H9 (cell line): Measurements from ENCODE around the gene PROK1. TPM values are rescaled to one million over a fixed set of nuclear protein-coding genes. Genes with fewer than 3 reads are reported as not detected.

Source experiments
- DNase-seq: peaks from one replicate; pipeline ENCODE4 v3.0.0-alpha.2; 2017
- H2AFZ ChIP-seq: one replicate; pipeline ENCODE4 v1.6.1; 2013; ENCODE audit warnings: mild to moderate bottlenecking, low read length, control low read depth, moderate library complexity
- H2AK5ac ChIP-seq: 2 replicates; pipeline ENCODE4 v1.6.1; 2013; ENCODE audit warnings: low read length, control low read depth, mixed read lengths; ENCODE audit not compliant: insufficient read length
- H2BK120ac ChIP-seq: one replicate; pipeline ENCODE4 v1.6.1; 2013; ENCODE audit warnings: low read depth, mild to moderate bottlenecking, low read length, control low read depth, inconsistent platforms; ENCODE audit not compliant: poor library complexity, severe bottlenecking
- H2BK12ac ChIP-seq: 2 replicates; pipeline ENCODE4 v1.6.1; 2013; ENCODE audit warnings: low read length, control low read depth, mixed read lengths, low read depth; ENCODE audit not compliant: insufficient read length
- H2BK15ac ChIP-seq: 2 replicates; pipeline ENCODE4 v1.6.1; 2013; ENCODE audit warnings: low read depth, low read length, control low read depth
- H2BK20ac ChIP-seq: one replicate; pipeline ENCODE4 v1.6.1; 2013; ENCODE audit warnings: low read depth, mild to moderate bottlenecking, low read length, control low read depth, inconsistent platforms; ENCODE audit not compliant: poor library complexity, severe bottlenecking
- H2BK5ac ChIP-seq: 2 replicates; pipeline ENCODE4 v1.6.1; 2013; ENCODE audit warnings: low read length, control low read depth, mixed read lengths; ENCODE audit not compliant: insufficient read length
- H3K14ac ChIP-seq: 2 replicates; pipeline ENCODE4 v1.6.1; 2013; ENCODE audit warnings: low read length, control low read depth; ENCODE audit not compliant: insufficient read depth
- H3K18ac ChIP-seq: 2 replicates; pipeline ENCODE4 v1.6.1; 2013; ENCODE audit warnings: low read depth, mild to moderate bottlenecking, mixed read lengths, low read length, control low read depth; ENCODE audit not compliant: insufficient read length
- H3K23ac ChIP-seq: 2 replicates; pipeline ENCODE4 v1.6.1; 2013; ENCODE audit warnings: low read length, control low read depth, mixed read lengths, low read depth; ENCODE audit not compliant: insufficient read length
- H3K23me2 ChIP-seq: 2 replicates; pipeline ENCODE4 v1.6.1; 2013; ENCODE audit warnings: low read depth, mild to moderate bottlenecking, mixed read lengths, low read length, control low read depth; ENCODE audit not compliant: insufficient read length, poor library complexity, severe bottlenecking
- H3K27ac ChIP-seq: 2 replicates; pipeline ENCODE4 v1.5.1; 2013; ENCODE audit warnings: low read length, control low read depth, mixed read lengths, low read depth; ENCODE audit not compliant: insufficient read length
- H3K27me3 ChIP-seq: 2 replicates; pipeline ENCODE4 v1.6.1; 2013; ENCODE audit warnings: low read length, control low read depth, inconsistent platforms; ENCODE audit not compliant: insufficient read depth
- H3K4ac ChIP-seq: 2 replicates; pipeline ENCODE4 v1.6.1; 2013; ENCODE audit warnings: low read depth, mild to moderate bottlenecking, control low read depth, inconsistent platforms, low read length, moderate library complexity
- H3K4me1 ChIP-seq: 2 replicates; pipeline ENCODE4 v1.6.1; 2013; ENCODE audit warnings: low read length, control low read depth, inconsistent platforms; ENCODE audit not compliant: insufficient read depth
- H3K4me2 ChIP-seq: 2 replicates; pipeline ENCODE4 v1.6.1; 2013; ENCODE audit warnings: low read length, control low read depth, mixed read lengths; ENCODE audit not compliant: insufficient read length, insufficient read depth
- H3K56ac ChIP-seq: 2 replicates; pipeline ENCODE4 v1.6.1; 2013; ENCODE audit warnings: low read depth, mild to moderate bottlenecking, mixed read lengths, low read length, control low read depth; ENCODE audit not compliant: insufficient read length
- H3K79me1 ChIP-seq: 2 replicates; pipeline ENCODE4 v1.6.1; 2013; ENCODE audit warnings: low read depth, mild to moderate bottlenecking, moderate library complexity, low read length, control low read depth, inconsistent platforms; ENCODE audit not compliant: insufficient read depth, poor library complexity, severe bottlenecking
- H3K79me2 ChIP-seq: 2 replicates; pipeline ENCODE4 v1.6.1; 2013; ENCODE audit warnings: low read length, control low read depth, inconsistent platforms; ENCODE audit not compliant: insufficient read depth
- H3K9ac ChIP-seq: 2 replicates; pipeline ENCODE4 v1.6.1; 2013; ENCODE audit warnings: low read length, control low read depth, mixed read lengths; ENCODE audit not compliant: insufficient read length; ENCODE audit errors: extremely low read depth
- H3K9me3 ChIP-seq: one replicate; pipeline ENCODE4 v1.6.1; 2013; ENCODE audit warnings: low read depth, low read length, inconsistent platforms; ENCODE audit not compliant: control insufficient read depth
- H3T11ph ChIP-seq: one replicate; pipeline ENCODE4 v1.6.1; 2013; ENCODE audit warnings: mild to moderate bottlenecking, low read length, control low read depth, inconsistent platforms
- H4K20me1 ChIP-seq: one replicate; pipeline ENCODE4 v1.6.1; 2013; ENCODE audit not compliant: control insufficient read depth, insufficient read length, insufficient read depth
- H4K5ac ChIP-seq: 2 replicates; pipeline ENCODE4 v1.6.1; 2013; ENCODE audit warnings: low read depth, mild to moderate bottlenecking, mixed read lengths, low read length, control low read depth; ENCODE audit not compliant: insufficient read length
- H4K8ac ChIP-seq: replicated peaks from 2 replicates; pipeline ENCODE4 v1.6.1; 2013; ENCODE audit warnings: low read length, control low read depth, mixed read lengths, low read depth; ENCODE audit not compliant: insufficient read length
- H4K91ac ChIP-seq: 2 replicates; pipeline ENCODE4 v1.6.1; 2013; ENCODE audit warnings: low read depth, mild to moderate bottlenecking, moderate library complexity, mixed read lengths, low read length, control low read depth; ENCODE audit not compliant: insufficient read length
- H3K27ac Mint-ChIP-seq, 3 experiments: 2 replicates in 2 of 3; 3 replicates in 1 of 3; pipeline ENCODE4 v1.8.0; 2020 to 2021; ENCODE audit warnings: mixed read lengths in 3 of 3, mild to moderate bottlenecking in 1 of 3, moderate library complexity in 1 of 3
- H3K27me3 Mint-ChIP-seq: 2 replicates; pipeline ENCODE4 v1.8.0; 2021; ENCODE audit warnings: low read depth, mild to moderate bottlenecking, moderate library complexity, mixed read lengths
- H3K36me3 Mint-ChIP-seq, 3 experiments: 2 replicates in 2 of 3; 3 replicates in 1 of 3; pipeline ENCODE4 v1.8.0; 2020 to 2021; ENCODE audit warnings: low read depth in 3 of 3, mixed read lengths in 3 of 3; ENCODE audit not compliant: insufficient read depth in 1 of 3
- H3K4me1 Mint-ChIP-seq, 2 experiments: 2 replicates each; pipeline ENCODE4 v1.8.0; 2020; ENCODE audit warnings: mixed read lengths in 2 of 2
- H3K4me3 Mint-ChIP-seq, 2 experiments: 2 replicates in 1 of 2; 3 replicates in 1 of 2; pipeline ENCODE4 v1.8.0; 2020 to 2021; ENCODE audit warnings: mild to moderate bottlenecking in 2 of 2, mixed read lengths in 2 of 2, moderate library complexity in 1 of 2
- H3K9me3 Mint-ChIP-seq, 2 experiments: 2 replicates in 1 of 2; 3 replicates in 1 of 2; pipeline ENCODE4 v1.8.0; 2020; ENCODE audit warnings: mild to moderate bottlenecking in 2 of 2, mixed read lengths in 2 of 2, moderate library complexity in 1 of 2
- CTCF ChIP-seq: fragments of 200-600 bp; sonication (generic); conservative IDR thresholded peaks from 3 replicates; pipeline ENCODE4 v1.8.0; 2021; ENCODE audit warnings: antibody characterized with exemption, mild to moderate bottlenecking
- WGBS: extraction: QIAGEN DNeasy Blood & Tissue Kit; methylation state at CpG from one replicate; pipeline ENCODE4 v1.1.7; 2013; ENCODE audit warnings: missing lambda C conversion rate, low lambda C conversion rate, mixed read lengths; ENCODE audit not compliant: insufficient read length; ENCODE audit errors: extremely low coverage; 5-methylcytosine and 5-hydroxymethylcytosine counted together
- total RNA-seq: library from RNA; stranded (reverse); gene quantifications from 2 replicates; pipeline ENCODE4 v1.2.1, GENCODE V29; 2021

Gene PROK1
- total RNA-seq, 1 experiment from 2014 or later, result not detected

GRCh38 chr1:110418729-110419128, 32.2 kb upstream of the PROK1 start:
- WGBS, result no CpG with 5 or more reads among the region's 1 CpG
- DNase-seq, result no peak
- Mint-ChIP-seq H3K27me3 (peaks cover 2% of the 10 kb centered on the region; the same call in 1 of the 2 replicates), H3K27ac (no peak overlapping the region), H3K4me3 (no peak overlapping the region), H3K4me1 (peaks cover 10 to 18% of the 10 kb centered on the region in 2 experiments), H3K36me3 (peaks cover 3 to 5% (median 4%) of the 10 kb centered on the region in 3 experiments; a peak in 5 of 7 replicates), H3K9me3 (peaks cover 4 to 9% of the 10 kb centered on the region in 2 experiments; a peak in 3 of 5 replicates)
- TF ChIP-seq CTCF, result no peak
- Histone ChIP-seq H3K14ac (no peak overlapping the region), H3K18ac (no peak overlapping the region), H2BK20ac (no peak overlapping the region), H3K23me2 (no peaks in the 10 kb centered on the region), H3K56ac (no peak overlapping the region), H2BK12ac (no peak overlapping the region), H3T11ph (no peak overlapping the region), H3K9ac (no peak overlapping the region), H3K27me3 (no peaks in the 10 kb centered on the region), H2BK15ac (no peak overlapping the region), H3K4me1 (0 out of 2 replicates have a peak, but pooled peaks cover 4% of the 10 kb centered on the region), H3K4me2 (no peak overlapping the region), H4K20me1 (no peaks in the 10 kb centered on the region), H2AK5ac (no peak overlapping the region), H3K79me2 (no peaks in the 10 kb centered on the region), H2AFZ (no peak overlapping the region), H3K4ac (no peak overlapping the region), H3K23ac (no peak overlapping the region), H3K79me1 (no peaks in the 10 kb centered on the region), H4K5ac (no peak overlapping the region), H4K91ac (no peak overlapping the region), H2BK5ac (no peak overlapping the region), H2BK120ac (no peak overlapping the region), H3K27ac (no peak overlapping the region), H4K8ac (no peak overlapping the region), H3K9me3 (peaks cover 5% of the 10 kb centered on the region)
